ENCODE measurements around the gene HEBP2.
"Not testable (repeated sequence)": the region's sequence is repeated elsewhere in the genome, so short reads cannot be mapped to it uniquely, and the experiment has no call there.

Gene HEBP2

DNA sequence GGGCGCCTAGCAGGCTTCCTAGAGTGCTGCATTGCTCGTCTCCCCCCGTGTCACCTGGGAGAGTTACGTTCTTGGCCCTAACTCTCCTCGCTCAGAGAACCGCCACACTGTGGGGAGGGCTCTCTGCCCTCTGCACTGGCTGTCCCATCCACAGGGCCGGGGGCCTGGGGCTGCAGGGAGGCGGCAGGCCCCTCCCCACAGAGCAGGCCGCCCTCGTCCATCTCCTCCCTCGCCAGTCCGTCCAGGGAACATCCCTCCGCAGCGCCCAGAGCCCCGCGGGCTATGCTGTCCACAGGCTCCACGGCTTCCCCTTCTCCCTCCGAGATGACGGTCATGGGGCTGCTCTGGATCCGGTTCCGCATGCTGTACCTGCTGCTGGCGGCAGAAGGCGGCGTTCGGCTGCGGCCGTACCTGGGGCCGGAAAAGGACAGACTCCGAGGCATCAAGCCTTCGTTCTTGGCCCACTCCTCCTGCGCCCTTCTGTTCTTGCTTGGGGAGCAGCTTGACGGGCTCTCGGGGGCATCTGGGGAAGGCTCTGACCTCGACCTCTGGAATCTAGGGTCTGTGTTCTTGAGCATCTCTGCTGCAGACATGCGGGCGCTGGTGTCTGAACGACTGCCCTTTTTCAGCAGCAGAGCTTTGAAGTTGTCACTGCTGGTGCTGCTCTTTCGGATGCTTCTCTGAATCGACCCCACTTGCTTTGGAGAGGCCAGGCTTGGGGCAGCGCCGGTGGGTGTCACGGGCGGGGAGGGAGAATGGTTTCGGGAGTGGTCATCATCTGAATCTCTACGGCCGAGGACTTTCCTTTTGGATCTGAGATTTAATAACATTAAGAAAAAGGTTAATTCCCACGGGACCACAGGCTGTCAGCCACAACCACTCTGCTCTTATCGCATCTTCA, 20.2 kb downstream of the HEBP2 start:
- DNase-seq = no peak

DNA sequence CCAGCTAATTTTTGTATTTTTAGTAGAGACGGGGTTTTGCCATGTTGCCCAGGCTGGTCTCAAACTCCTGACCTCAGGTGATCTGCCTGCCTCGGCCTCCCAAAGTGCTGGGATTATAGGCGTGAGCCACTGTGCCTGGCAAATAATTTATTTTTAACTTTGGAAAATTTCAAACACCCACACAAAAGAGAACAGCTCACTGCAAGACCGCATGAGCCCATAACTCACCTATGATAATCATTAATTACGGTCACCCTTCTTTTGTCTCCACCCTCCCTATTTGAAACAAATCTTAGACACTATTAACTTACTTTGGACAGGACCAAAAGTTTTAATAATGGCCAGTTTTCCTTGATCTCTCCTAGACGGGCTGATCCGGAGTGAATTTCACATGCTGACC, 21.2 kb downstream of the HEBP2 start:
- DNase-seq = not testable (repeated sequence)

DNA sequence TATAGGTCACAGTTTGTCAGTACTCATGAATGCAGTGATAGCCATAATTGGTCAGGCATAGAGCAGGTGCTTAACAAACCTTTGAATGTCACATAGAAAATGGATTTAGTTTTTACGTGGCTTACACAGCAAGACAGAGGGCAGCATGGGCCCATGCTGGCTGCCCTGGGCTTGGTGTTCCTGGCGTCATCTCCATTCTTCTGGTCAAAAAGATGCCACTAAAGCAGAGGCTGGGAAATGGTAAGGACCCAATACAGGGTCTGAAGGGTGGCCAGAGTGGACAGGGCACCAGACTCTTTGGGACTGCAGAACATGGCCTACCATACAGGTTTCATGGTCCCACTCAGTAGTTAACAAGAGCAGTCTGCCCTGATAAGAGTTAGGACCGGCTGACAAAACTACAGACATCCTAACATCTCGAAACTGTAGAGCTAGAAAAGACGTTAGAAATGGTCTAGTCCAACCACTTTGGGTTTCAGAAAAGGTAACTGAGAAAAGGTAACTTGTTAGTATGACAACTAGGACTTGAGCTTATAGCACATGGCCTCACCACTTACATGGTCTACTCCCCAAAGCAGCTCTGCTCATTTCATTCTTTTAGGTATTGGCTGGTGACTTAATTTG, 22.6 kb downstream of the HEBP2 start:
- no peak for DNase-seq

DNA sequence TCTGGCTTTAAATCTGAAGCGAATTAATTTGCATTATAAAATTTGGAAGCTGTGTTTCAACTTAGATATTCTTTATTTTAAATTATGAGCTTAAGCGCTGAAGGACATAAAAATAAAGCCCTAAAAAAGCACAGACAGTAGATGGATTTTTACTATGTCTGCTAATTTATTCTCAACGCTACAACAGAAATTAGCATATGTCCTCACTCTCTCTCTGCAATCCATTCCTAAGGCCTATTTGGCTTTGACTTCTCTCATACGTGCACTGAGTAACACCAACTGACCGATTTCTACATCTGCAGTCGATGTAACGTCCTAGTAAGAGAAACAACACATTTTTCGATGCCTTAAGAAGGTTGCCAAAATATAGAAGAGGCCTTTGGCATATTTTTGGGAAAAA, 23.7 kb downstream of the HEBP2 start:
- no peak for DNase-seq

GRCh38 chr6:138428944-138429598, 25.0 kb downstream of the HEBP2 start:
- DNase-seq = peak; percentile 34

DNA sequence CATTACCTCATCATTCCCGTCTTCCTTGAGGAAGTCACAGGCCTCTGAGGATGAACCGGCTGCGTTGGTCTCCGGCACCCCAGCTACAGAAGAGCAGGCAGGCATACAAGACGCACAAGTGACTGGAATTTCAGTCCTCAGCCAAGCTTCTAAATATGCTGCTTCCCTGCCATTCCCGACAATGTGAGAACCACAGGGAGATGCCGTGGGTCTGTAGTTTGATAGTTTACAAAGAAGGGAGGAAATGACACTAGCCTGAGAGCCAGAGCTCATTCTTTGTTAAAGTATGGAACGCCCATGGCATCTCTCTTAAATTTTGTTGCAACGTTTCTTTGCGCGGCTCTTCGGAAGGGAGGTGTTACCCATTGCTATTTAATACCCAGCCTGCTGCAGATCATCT, 25.7 kb downstream of the HEBP2 start:
- no peak for DNase-seq

GRCh38 chr6:138430361-138431145, 26.5 kb downstream of the HEBP2 start:
- no peak for DNase-seq

- no peak for DNase-seq
These were observed 27.4 kb downstream of the HEBP2 start for GRCh38 chr6:138431256-138432062.

- no peak for DNase-seq
These were observed 28.0 kb downstream of the HEBP2 start for GRCh38 chr6:138432063-138432356.

GRCh38 chr6:138434096-138434495, 30.1 kb downstream of the HEBP2 start:
- DNase-seq = no peak

DNA sequence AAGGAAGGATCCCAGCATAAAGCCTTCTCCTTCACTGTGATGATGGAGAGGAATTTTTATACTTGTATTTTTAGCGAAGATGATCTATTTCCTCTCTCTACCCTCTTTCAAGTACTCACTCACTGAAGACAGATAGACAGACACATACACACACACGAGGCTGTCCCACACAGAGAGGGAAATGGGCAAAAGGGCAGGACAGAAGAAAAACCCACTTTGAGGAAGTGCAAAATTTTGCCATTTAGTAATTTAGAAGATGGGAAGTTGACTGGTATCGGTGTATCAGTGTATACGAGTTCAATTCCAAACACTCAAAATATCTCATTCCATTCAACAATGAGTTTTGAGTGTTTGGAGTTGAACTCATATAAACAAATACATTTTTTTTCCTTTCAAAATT, 30.9 kb downstream of the HEBP2 start:
- no peak for DNase-seq

DNA sequence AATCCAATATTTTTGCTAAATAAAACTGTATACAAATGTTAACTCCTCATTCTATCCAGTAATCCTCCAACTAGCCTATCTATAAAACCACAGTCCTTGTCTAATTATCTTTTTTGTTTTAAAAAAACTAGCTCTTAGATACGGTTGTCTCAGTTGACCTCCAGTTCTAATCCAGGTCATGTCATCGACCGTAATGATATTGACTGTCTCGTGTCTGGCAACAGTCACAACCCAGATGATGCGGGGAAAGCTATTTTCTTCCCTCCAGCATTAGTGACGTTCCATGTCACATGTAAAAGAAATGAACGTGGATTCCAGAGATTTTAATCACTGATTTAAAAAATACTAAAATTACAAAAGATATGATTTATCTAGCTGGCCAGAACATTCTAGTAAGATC, 35.5 kb downstream of the HEBP2 start:
- DNase-seq = no peak

DNA sequence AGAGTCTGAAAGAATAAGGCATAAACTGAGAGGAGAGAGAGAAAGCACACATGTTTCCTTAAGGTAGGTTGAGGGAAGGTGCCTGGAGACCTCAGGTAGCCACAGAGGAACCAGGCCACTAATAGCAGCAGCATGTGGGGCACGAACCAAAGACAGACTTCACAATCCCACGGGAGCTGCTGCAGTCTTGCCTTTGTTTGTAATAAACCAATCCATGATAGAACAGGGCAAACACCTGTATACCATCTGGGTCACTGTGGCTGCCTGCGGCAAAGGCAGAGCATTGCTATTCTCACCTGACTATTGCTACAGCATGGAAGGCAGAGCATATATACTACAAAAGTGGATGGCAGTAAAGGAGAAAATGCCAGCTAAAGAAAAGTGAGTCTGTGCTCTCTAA, 36.3 kb downstream of the HEBP2 start:
- DNase-seq = no peak

DNA sequence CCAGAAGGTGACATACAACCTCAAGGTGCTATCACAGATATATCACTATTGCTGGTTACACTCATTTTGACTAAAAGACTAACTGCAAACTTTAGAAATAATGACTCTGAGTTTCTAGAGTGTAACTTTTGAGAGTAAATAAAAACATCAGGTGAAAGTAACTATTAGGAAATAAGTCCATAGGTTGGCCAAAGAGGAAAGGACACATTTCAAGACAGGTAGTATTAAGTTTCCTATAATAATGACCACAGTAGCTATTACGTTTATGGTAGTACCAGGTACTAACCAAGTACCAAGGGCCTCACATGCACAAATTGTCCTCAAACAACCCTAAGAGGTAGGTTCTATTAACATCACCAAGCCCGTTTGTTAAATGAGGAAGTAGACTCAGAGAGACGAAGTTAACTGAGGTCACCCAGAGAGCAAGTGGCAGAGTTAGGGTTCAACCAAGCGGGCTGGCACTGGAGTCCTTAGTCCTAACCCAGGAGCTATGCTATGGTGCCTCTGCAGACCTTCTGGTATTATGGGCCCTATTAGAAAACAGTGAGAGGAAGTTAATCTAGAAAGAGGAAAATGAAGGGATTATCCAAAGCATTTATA, 36.8 kb downstream of the HEBP2 start:
- DNase-seq = no peak

DNA sequence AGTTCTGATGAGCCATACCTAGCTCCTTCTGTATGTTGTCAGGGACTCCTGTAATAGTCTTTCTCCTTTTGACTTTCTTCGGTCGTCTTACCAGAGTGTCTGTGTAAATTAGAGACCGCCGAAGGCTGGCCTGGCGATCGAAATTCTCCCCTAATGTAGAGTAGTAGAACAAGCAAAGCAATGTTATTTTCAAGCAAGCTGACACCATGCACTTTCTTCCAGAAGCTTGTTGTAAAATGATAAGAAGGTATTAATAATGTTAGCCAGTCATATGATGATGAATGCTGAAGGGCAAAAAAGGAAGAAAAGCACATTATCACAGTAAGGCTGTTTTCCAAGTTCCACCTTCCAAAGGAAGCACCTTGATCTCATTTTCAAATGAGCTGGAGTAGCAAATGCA, 37.9 kb downstream of the HEBP2 start:
- no peak for DNase-seq

DNA sequence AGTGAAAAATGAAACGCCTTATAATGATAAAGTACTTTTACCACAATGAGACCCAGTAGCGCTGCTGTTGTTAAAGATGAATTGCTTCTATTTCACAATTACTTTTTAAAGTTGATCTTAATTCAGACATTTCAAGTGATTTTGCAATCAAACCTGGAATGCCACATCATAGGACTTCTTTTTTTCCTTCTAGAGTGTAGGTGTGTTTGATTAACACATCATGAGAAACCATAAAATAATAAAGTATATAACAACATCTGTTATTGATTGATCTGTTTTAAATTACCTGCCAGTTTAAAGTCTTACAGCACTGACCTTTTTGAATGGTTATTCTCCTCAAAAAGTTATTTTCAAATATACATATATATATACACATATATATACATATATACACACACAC, 38.6 kb downstream of the HEBP2 start:
- DNase-seq = no peak

GRCh38 chr6:138443979-138444378, 40.0 kb downstream of the HEBP2 start:
- no peak for DNase-seq

- DNase-seq = no peak
These were observed 42.8 kb downstream of the HEBP2 start for GRCh38 chr6:138446821-138447220.

GRCh38 chr6:138450445-138450844, 46.4 kb downstream of the HEBP2 start:
- DNase-seq = no peak

DNA sequence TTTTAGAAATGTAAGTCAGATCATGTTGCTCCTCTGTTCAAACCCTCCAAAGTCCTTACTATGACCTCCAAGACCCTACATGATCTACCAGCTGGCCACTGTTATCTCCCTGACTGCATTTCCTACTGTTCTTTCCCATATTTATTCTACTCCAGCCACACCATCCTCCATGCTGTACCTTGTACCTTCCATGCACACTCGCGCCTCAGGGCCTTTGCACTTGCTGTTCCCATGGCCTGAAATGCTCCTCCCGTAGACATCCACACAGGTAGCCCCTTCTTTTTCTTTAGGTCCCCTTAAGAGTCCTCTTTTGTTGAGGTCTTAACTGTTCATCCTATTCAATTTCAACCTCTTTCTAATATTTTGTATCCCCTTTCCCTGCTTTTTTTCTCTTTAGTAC, 47.0 kb downstream of the HEBP2 start:
- no peak for DNase-seq

DNA sequence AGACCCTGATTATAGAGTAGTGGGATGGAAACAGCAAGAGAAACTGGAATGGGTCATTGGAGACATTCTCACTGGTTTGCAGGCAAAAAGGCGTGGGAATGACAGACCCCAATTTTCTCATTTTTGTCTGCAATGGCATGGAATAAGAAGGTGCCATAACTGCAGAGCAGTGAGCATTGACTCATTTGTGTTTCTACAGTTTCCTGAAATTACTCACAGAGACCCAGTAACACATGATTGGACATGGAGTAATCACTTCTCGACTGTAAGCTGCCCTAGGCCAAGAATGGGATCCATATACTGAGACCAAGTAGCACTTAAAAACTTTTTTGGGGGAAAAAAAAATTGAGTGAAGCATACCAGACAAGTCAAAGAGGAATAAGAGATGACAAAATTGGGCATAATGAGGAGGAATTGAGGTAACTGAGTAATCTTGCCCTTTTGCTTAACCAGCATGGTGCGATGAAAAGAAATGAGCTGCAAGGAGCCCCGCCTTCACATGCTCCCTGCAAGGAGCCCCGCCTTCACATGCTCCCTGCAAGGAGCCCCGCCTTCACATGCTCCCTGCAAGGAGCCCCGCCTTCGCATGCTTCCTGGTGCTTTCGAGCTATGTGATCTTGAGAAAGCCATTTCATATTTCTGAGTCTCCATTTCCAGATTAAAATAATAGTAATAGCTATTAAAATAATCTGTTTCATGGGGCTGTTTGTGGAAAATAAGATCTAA, 51.1 kb downstream of the HEBP2 start:
- DNase-seq = no peak
